Tibial nerve (tissue), 4 donors: Measurements from ENCODE around the gene IFI16. TPM values are rescaled to one million over a fixed set of nuclear protein-coding genes. Genes with fewer than 3 reads are reported as not detected.

Experiments
- DNase-seq, 2 donors: peaks; one replicate each; pipeline ENCODE4 v3.0.0-alpha.2; 2019; ENCODE audit warnings: low spot score in 2 of 2
- H3K27ac ChIP-seq, 4 donors: fragments of 200-600 bp; sonication (generic) in 3 of 4; one replicate each; pipeline ENCODE4 v1.5.1; 2017 to 2019; ENCODE audit warnings: mild to moderate bottlenecking in 1 of 4
- H3K27me3 ChIP-seq, 2 donors: fragments of 200-600 bp; sonication (generic) in 1 of 2; one replicate each; pipeline versions ENCODE4 v1.5.1 to v1.6.0; 2017 to 2019
- H3K36me3 ChIP-seq, 3 donors: fragments of 200-600 bp; sonication (generic); one replicate each; pipeline ENCODE4 v1.5.1; 2018 to 2019
- H3K4me1 ChIP-seq, 4 donors: fragments of 200-600 bp; sonication (generic) in 3 of 4; one replicate each; pipeline ENCODE4 v1.5.1; 2017 to 2019
- H3K4me3 ChIP-seq, 4 donors: fragments of 200-600 bp; sonication (generic) in 3 of 4; one replicate each; pipeline ENCODE4 v1.5.1; 2017 to 2019; ENCODE audit warnings: mild to moderate bottlenecking in 1 of 4, moderate library complexity in 1 of 4
- H3K9me3 ChIP-seq, 4 donors: fragments of 200-600 bp; sonication (generic) in 3 of 4; one replicate each; pipeline ENCODE4 v1.5.1; 2017 to 2019
- EP300 ChIP-seq, 2 donors: sonication (generic); formaldehyde crosslinking; IDR thresholded peaks; one replicate each; pipeline ENCODE4 v1.6.1; 2017; ENCODE audit warnings: antibody characterized with exemption in 2 of 2, mild to moderate bottlenecking in 1 of 2
- POLR2A ChIP-seq, 2 donors: fragments of 450-650 bp; IDR thresholded peaks; one replicate each; pipeline ENCODE4 v1.6.1; 2017; ENCODE audit warnings: antibody characterized with exemption in 2 of 2, mild to moderate bottlenecking in 2 of 2, moderate library complexity in 2 of 2
- WGBS, 2 donors: methylation state at CpG; one replicate each; pipeline ENCODE4 v1.1.5; 2018; 5-methylcytosine and 5-hydroxymethylcytosine counted together
- total RNA-seq, 4 donors: library from RNA; depleted of rRNA; stranded (reverse); fragments of >200 nt; gene quantifications; one replicate each; pipeline ENCODE4 v1.1.0, GENCODE V29; 2016
- TF ChIP-seq, protein P1 (sequence below), 5 experiments: fragments of 200-600 bp in 3 of 5; fragments of 450-650 bp in 2 of 5; sonication (generic) in 3 of 5; IDR thresholded peaks; one replicate each; pipeline ENCODE4 v1.5.1; 2016 to 2019; ENCODE audit warnings: antibody characterized with exemption in 5 of 5, mild to moderate bottlenecking in 3 of 5, moderate library complexity in 2 of 5

Gene IFI16
- total RNA-seq, 4 donors from 2014 or later, result 63.2 to 121 (median 108) TPM

DNA sequence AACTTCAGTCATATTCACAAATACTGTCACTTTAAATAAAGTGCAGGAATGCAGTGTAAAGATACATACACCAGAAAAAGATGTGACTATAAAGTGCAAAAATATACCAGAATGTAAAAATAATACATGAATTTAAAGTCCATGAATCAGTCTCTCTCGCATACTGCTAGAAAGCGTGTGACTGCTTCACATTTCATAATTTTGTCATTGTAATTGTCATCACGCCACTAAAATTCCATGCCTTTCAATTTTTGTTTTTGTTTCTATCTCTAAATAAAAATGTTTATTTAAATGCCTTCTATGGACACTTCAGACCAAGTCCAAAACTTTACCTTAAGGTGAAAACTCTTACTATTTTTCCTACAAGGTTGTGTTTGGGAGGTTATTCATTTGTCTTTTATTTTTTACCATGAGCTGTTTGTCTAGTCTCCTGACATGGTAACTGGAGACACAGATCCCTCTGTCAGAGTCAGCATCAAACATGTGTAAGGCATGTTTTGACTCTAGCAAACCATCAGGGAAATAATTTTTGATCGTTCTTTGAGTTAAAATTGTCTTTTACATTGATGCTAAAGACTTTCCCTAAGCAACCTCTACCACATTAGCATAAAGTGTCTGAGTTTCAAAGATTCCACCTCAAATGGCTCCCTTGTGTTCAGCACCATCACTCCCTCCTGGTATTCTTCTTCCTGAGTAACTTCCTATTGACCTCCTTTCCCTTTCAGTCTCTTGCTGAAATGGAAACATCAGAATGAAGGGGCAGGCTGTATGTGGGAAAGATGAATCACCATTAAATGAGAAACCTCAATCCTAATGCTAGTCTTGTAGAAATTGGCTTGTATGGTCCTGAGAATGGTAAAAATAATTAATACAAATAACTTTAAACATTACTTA, 80.8 kb downstream of the IFI16 start:
- Histone ChIP-seq H3K27me3 (no peaks in the 10 kb centered on the region), H3K4me3 (no peak overlapping the region), H3K36me3 (no peaks in the 10 kb centered on the region), H3K4me1 (no peaks in the 10 kb centered on the region), H3K9me3 (no peaks in the 10 kb centered on the region), H3K27ac (no peak overlapping the region)
- WGBS, 2 donors, result 66 to 71% methylated on average over 4 of the region's 4 CpGs
- DNase-seq, result no peak
- no peak for TF ChIP-seq POLR2A (IDR thresholded peaks at IDR 0.05)
- TF ChIP-seq EP300 (IDR thresholded peaks at IDR 0.05), result no peak
- TF ChIP-seq, protein P1, sequence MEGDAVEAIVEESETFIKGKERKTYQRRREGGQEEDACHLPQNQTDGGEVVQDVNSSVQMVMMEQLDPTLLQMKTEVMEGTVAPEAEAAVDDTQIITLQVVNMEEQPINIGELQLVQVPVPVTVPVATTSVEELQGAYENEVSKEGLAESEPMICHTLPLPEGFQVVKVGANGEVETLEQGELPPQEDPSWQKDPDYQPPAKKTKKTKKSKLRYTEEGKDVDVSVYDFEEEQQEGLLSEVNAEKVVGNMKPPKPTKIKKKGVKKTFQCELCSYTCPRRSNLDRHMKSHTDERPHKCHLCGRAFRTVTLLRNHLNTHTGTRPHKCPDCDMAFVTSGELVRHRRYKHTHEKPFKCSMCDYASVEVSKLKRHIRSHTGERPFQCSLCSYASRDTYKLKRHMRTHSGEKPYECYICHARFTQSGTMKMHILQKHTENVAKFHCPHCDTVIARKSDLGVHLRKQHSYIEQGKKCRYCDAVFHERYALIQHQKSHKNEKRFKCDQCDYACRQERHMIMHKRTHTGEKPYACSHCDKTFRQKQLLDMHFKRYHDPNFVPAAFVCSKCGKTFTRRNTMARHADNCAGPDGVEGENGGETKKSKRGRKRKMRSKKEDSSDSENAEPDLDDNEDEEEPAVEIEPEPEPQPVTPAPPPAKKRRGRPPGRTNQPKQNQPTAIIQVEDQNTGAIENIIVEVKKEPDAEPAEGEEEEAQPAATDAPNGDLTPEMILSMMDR (IDR thresholded peaks at IDR 0.05), result no peak

DNA sequence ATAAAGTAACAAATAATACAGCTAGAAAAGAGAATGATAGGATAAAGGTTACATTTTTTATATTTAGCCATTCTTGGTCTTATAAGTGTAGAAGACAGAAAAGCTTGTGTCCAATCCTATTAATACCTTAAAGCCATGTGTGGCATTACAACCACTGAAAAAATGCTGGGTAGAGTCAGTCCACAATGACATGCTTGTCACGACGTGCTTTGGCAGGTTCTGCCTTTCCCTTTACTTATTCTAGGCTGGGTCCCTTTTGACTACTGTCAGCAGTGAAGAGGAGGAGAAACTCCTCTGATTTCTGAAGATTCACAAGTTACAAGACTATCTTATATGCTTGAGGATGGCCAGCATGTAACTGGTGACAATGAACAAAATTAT, 81.5 kb downstream of the IFI16 start:
- H3K4me3 ChIP-seq, result no peak overlapping the region
- no peaks in the 10 kb centered on the region for H3K4me1 ChIP-seq
- 60 to 74% methylated on average over 2 of the region's 2 CpGs for WGBS, 2 donors
- TF ChIP-seq EP300 (IDR thresholded peaks at IDR 0.05) (no peak), POLR2A (IDR thresholded peaks at IDR 0.05) (no peak)
- TF ChIP-seq, protein P1 (IDR thresholded peaks at IDR 0.05), result no peak
- no peaks in the 10 kb centered on the region for H3K36me3 ChIP-seq
- no peak overlapping the region for H3K27ac ChIP-seq
- no peaks in the 10 kb centered on the region for H3K27me3 ChIP-seq
- no peaks in the 10 kb centered on the region for H3K9me3 ChIP-seq
- DNase-seq, result no peak

DNA sequence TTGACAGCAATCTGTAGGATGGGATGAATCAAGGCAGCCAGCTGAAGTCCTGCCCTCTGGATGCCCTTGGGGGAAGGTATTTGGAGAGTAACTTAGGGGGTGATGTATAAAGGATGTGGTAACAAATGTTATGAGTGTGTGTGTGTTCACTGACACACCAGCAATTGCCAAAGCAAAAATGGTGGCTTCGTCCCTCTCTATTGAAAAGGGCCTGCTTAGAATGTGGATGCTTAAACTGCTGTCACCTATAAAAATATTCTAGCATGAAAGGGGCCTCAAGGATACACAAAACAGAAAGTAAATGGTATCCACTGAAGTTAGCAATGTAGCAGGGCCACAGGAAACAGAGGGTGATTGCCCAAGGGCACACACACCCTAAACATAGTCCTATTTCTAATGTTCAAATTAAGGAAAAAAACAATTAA, 81.9 kb downstream of the IFI16 start:
- 85 to 91% methylated on average over 1 of the region's 1 CpG for WGBS, 2 donors
- no peak for DNase-seq
- no peaks in the 10 kb centered on the region for H3K9me3 ChIP-seq
- no peaks in the 10 kb centered on the region for H3K4me1 ChIP-seq
- H3K27me3 ChIP-seq, result no peaks in the 10 kb centered on the region
- H3K4me3 ChIP-seq, result no peak overlapping the region
- no peak overlapping the region for H3K27ac ChIP-seq
- no peak for TF ChIP-seq POLR2A (IDR thresholded peaks at IDR 0.05)
- TF ChIP-seq, protein P1 (IDR thresholded peaks at IDR 0.05), result no peak
- no peaks in the 10 kb centered on the region for H3K36me3 ChIP-seq

DNA sequence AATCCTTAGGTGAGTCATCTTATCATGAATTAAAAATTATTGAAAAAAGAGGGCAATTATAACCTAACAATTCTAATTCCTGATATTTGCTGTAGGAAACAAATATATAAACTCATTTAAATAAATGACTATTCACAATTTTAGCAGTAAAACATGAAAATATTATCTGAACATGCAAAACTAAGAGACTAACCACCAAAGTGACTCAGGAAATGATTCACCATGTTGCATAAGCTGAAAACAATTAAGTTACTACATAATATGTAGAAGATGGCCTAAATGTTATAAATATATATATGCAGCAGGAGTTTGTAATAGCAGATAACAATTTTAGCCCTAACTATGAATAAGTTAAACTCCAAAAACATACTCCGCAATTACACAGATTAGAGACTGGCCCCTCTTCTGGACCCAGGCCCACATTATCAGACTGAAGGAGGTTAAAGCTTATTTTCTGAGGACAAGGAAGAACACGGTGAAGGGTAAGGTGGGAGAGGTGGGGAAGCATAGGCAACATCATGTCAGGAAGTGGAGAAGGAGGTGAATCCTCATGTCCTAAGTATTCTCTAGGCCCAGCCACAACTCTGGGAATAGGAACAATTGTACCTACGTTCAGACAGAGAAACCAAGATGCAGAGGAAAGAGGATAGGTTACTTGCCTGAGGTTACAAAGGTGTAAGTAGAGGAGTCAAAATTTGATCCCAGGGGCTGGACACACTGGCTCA, 82.5 kb downstream of the IFI16 start:
- WGBS, 2 donors, result 57 to 60% methylated on average over 3 of the region's 3 CpGs
- Histone ChIP-seq H3K27ac (no peak overlapping the region), H3K9me3 (no peaks in the 10 kb centered on the region), H3K36me3 (no peaks in the 10 kb centered on the region), H3K4me3 (no peak overlapping the region), H3K27me3 (no peaks in the 10 kb centered on the region), H3K4me1 (no peaks in the 10 kb centered on the region)
- no peak for DNase-seq
- TF ChIP-seq, protein P1 (IDR thresholded peaks at IDR 0.05), result no peak
- TF ChIP-seq EP300 (IDR thresholded peaks at IDR 0.05) (no peak), POLR2A (IDR thresholded peaks at IDR 0.05) (no peak)

DNA sequence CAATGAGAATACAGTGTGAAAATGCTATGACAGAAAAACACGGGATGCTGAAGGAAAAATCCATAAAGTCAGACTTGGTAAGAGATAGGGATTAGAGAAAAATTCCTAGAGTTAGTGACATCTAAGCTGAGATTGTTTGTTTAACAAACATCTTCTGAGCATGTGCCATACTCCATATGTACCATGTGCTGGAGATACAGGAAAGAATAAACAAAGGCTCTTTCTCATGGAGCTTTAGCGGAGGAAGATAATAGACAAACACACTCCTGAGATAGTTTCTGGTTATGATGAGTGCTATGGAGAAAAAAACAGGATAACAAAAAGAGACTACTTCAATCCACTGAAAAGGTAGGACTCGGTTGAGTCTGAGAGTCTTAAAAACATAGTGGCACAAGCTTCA, 88.9 kb downstream of the IFI16 start:
- TF ChIP-seq, protein P1 (IDR thresholded peaks at IDR 0.05), result no peak
- TF ChIP-seq POLR2A (IDR thresholded peaks at IDR 0.05) (no peak), EP300 (IDR thresholded peaks at IDR 0.05) (no peak)
- Histone ChIP-seq H3K27me3 (no peaks in the 10 kb centered on the region), H3K4me3 (no peak overlapping the region), H3K36me3 (no peaks in the 10 kb centered on the region), H3K4me1 (no peaks in the 10 kb centered on the region), H3K9me3 (no peaks in the 10 kb centered on the region), H3K27ac (no peak overlapping the region)
- WGBS, 2 donors, result 51 to 55% methylated on average over 3 of the region's 3 CpGs
- no peak for DNase-seq
